GM12891 (cell line): ENCODE results near the gene HSF5.

Experiments
- POLR2A ChIP-seq: IDR thresholded peaks from 2 replicates; pipeline ENCODE4 v1.6.1; 2011; ENCODE audit warnings: low read depth, low read length, control low read depth
- POLR2AphosphoS5 ChIP-seq: IDR thresholded peaks from 2 replicates; pipeline ENCODE4 v1.6.1; 2011; ENCODE audit warnings: low read depth, low read length, control low read depth
- SPI1 ChIP-seq: IDR thresholded peaks from 2 replicates; pipeline ENCODE4 v1.6.1; 2011; ENCODE audit warnings: low read depth, low read length, control low read depth
- TAF1 ChIP-seq: IDR thresholded peaks from 2 replicates; pipeline ENCODE4 v1.6.1; 2011; ENCODE audit warnings: low read depth, low read length, control low read depth

DNA sequence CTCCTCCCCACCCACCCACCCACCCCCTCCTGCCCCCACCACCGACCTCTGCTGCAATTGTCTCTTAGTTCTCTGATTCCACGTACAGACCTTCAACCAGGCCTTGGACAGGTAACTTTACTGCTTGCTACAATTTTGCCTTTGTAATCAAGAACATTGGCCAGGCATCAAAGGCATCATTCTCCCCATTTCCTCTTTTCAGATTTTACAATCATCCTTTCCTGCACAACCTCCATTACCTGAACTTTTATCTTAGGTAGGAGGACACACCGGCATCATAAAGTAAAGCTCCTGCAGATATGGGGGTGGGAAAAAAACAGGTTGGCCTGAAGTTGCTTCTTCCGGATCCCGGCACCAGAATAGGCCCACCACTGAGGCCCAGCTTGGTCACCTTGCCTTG lies 110.5 kb downstream of the HSF5 start:
- no peak for TF ChIP-seq POLR2A
- TF ChIP-seq POLR2AphosphoS5: no peak
- no peak for TF ChIP-seq TAF1
- TF ChIP-seq SPI1: peak; percentile 66
